C1 segment of cervical spinal cord (tissue), 14 donors: ENCODE measurements around the gene CDH13.

Source experiments
- DNase-seq, 14 donors: peaks; one replicate each; lab custom pipeline; 2025; lab: John Stamatoyannopoulos, UW

CDH13 gene

DNA sequence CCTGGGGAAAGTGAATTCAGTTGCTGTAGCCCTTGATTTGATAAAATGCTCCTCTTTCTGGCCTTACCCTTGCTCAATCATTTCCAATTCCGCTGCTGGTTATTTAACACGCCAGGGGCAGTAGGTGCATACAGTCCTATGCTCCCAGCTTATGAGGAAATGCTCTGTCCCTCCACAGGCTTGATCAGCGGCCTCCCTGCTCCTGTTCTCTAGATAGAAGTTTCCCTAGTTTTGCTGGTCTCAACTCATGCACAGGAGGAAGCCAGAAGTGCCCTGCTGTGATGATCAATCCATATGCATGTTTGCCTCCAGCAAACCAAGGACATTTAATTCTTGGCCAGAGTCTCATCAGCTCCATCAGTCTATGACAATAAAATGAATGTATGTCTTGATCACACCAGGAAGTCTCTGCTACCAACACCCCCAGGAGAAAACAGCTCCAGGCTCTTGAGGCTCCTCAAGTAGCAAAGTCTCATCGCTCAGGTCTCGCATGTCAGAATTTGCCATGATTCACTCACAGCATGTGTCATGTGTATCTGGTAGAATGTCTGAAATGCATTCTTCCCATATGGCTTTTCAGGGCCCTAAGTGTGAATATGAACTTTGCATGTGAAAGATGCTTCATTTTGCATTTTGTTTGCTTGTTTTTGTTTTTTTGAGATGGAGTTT lies 208.9 kb downstream of the CDH13 start:
- DNase-seq = no peak

DNA sequence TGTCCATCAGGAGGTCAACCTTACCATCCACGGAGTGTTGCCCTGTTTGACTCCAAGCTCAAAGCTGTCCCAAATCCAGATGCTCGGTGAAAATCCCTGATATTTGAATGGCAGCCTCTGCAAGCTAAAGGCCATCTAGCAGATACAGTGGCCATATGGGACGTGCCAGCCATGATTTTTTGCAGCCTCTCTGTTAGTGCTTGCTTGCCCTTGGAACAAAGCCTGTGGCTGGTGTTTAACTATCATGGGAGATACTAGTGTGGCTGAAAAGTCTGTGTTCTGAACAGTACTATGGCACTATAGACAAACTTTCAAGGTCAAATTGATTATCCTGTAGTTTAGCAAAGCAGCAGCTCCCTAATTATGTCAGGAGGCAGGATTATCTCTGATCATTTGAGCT lies 214.3 kb downstream of the CDH13 start:
- DNase-seq = no peak

DNA sequence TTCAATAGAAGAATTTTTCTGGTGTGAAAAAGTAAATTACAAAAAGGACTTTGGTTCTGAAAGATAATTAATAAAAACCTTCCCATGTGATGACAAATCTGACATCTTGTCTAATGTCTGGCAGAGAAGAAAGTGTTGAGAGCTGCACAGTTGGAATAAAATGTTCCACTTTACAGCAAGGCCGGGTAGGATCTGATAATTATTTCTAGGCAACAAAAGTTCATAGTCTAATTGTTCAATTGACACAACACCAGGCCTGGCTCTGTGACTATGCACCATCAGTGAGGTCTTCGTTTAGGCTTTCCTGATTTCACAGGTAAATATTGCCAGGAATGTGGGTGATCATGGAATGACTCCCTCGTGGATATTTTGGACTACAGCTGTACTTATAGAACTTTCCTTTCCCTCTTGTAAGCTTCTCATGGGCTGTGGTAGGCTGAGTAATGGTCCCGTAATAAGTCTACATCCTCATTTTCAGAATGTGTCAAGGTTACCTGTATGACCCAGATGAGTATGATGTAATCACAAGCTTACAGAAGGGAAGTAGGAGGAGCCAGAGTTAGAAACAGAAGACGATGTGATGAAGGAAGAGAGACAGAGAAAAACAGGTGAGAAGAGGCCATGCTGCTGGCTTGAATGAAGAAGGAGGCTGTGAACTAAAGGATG lies 217.0 kb downstream of the CDH13 start:
- DNase-seq = no peak

DNA sequence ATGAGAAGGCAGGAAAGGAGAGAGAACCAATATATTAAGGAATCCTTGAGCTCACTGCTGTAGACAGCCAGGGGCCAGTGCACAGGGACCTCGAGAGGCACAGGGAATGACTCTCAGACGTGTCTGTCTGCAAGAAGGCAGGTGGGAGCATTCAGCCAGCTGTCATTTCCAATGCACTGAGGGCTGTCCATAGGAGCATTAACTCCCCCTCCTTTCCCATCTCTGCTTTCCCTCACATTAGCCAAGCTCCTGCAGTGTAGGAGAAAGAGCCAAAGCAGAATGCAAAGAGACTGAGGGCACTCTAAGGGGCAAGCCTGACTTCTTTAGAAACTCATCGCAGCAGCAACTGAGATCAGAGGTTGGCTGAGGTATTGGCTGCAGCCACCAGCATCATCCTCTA lies 218.3 kb downstream of the CDH13 start:
- DNase-seq = no peak

DNA sequence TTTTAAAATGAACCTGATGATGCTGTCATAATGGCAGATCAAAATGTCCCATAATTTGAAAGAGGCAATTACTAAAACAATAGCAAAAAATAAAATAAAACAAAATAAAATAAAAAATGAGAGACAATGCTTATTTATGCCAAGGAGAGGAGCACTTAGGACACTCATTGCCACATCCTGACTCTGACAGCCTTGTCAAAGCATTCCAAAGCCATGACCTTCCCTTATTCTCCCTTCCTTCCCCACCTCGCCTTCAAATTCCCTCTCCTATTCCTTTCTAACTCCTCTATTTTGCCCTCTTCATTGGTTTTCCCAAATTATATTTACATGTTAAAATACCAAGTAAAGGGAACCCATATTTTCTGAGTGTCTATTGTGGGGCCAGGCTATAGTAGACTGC lies 220.0 kb downstream of the CDH13 start:
- no peak for DNase-seq

DNA sequence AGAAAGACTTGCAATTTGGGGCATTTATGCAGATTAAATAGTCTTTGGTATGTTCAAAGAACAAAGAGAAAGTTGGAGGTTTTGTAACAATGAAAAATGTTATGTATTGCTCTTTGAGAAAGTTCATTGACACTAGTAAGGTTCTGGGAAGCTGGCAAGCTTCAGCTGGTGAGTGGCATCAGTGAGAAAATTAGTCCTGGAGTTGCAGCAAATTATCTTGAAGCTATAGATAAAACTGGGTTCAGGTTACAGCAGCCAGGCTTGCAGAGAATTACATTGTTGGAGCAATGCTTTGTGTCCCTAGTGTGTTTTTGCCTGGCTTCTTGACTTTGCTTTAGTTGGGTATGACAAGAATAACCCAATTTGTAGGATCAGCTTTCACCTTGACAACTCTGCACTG lies 221.2 kb downstream of the CDH13 start:
- DNase-seq = no peak

DNA sequence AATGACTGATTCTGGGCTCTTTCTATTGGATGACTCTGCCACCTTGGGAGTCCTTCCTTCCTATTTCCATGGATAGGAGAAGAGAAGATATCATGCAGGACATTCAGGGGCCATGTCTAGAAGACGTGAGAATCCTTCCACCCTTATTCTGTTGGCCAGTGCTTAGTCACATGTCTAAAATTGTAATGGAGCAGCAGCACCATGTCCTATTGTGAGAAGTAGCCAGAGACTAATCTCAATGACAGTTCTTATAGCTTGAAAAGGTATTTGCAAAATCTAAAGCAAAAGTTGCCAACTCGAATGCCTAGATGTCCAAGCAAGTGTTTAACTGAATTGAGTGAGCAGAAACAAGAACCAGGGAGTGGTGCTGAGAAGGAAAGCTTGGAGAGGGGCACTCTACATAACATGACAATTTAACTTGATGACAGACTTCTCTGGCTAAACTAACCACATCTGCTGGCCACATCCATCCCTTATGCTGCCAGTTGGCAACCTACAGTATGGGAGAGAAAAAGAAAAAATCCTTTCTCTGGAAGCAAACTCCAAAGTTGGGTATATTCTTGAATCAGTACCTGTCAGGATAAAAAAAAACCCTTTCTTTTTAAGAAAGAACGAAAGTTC lies 225.7 kb downstream of the CDH13 start:
- no peak for DNase-seq

DNA sequence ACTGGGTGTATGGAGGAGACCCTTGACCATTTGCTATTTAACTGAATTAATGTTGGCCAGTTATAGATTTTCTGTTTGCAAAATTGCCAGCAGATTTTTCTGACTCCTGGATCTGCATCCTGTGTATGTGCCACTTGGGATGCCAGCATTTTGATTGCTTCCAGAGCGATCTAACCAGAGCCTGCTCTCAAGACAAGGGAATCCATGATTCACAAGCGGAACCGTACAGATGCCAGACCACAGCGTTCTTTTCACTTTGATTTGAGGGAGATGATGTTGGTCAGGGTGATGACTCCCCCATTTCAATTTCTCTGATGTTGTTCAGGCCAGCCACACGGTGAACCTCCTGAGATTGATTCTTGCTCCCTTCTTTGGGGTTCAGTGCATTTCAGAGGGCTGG lies 228.7 kb downstream of the CDH13 start:
- no peak for DNase-seq

DNA sequence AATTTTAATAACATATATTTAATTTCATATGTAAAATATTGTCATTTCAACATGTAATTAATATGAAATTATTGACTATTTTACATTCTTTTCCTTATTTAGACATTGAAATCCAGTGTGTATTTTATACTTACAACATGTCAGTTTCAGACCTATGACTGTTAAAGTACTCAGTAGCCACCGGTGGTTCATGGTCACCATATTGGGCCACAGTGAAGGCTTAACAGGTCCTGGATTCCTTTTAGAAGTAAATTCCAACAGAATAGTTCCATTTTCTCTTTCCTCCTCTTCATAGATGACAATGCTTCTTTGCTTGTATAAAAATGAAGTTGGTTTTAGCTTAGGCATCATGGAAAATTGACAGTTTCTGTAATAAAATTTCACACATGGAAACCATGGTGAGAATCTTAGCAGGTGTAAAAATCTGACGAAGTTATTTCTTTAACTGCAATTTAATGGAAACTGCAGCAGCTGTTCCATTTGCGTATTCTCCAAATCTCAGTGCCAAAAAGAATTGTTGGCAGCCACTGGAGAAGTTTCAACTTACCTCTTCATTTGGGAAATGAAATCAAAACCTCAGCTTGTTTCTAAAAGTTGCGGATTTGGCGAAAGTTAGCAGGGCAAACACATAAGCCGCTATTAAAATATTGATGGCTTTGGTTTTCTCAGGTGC lies 231.1 kb downstream of the CDH13 start:
- no peak for DNase-seq

DNA sequence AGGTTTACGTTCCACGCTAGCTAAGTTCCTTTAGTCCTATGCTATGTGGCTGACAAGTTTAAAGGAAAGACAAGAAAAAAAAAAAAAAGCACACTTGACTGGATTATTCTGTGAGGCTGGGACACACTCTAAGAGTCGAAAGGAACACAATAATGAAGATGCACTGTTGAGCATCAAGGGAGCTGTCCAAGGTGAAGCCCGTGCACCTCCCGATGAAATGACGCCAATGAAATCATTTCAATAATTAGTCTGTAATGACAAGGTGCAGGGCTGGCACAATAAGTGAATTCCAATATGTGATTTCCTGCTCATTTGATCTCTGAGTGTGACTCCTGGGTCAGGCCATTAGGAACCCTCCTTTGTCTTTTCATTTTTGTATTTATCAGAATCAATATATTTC lies 232.9 kb downstream of the CDH13 start:
- no peak for DNase-seq

DNA sequence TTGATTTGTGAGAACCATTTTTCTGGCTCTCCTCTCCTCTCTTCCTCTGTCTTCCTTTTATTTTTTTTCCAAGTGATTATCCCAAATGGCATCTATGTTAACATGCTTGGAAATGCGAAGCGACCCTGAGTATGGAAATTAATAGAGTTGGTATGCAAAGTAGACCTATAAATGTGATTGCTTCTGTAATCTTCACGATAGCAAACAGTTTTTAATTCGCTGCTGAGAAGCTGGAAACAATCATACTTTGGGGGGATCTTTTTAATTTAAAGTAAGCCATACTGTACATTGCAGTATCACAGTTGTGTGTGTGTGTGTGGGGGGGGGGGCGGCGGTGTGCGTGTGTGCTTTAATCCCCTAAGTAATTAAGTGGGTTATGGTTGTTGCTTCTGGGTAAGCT lies 233.3 kb downstream of the CDH13 start:
- DNase-seq = no peak

DNA sequence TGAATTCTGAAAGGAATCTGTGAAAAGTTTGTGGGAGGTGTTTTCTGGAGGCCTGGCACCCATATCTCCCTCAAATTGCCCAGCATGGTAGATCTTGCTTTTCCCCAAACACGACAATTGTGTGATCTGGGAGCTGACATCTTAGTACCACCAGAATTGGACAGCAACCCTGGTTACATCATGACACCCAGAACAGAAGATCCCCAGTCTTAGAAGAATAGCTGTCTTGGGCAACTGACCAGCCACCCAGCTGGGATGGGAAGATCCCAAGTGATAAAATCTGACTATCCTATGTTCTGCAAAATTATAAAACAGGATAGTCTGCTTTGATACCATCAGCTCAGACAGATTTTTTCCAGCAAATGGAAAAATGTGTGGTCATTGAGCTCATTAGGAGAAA lies 235.3 kb downstream of the CDH13 start:
- no peak for DNase-seq

DNA sequence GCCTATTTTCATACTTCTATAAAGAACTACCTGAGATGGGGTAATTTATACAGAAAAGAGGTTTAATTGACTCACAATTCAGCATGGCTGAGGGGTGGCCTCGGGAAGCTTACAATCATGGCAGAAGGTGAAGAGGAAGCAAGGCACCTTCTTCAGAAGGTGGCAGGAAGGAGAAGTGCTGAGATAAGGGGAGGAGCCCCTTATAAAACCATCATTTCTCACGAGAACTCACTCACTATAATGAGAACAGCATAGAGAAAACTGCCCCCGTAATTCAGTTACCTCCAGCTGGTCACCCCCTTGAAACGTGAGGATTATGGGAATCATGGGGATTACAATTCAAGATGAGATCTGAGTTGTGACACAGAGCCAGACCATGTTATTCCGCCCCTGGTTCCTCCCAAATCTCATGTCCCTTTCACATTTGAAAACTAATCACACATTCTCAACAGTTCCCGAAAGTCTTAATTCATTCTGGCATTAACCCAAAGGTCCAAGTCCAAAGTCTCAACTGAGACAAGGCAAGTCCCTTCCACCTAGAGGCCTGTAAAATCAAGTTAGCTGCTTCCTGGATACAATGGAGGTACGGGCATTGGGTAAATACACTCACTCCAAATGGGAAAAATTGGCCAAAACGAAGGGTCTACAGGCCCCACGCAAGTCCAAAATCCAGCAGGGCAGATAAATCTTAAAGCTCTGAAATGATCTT lies 237.7 kb downstream of the CDH13 start:
- no peak for DNase-seq

DNA sequence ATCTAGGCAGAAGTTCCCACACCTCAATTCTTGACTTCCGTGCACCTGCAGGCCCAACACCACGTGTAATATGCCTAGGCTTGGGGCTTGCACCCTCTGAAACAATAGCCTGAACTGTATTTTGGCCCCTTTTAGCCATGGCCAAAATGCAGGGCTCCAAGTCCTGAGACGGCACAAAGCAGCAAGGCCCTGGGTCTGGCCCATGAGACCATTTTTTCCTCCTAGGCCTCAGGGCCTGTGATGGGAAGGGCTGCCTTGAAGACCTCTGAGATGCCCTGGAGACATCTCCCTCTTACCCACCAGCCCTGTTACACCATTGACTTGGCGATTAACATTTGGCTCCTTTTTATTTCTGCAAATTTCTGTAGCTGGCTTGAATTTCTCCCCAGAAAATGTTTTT lies 238.6 kb downstream of the CDH13 start:
- DNase-seq = no peak

DNA sequence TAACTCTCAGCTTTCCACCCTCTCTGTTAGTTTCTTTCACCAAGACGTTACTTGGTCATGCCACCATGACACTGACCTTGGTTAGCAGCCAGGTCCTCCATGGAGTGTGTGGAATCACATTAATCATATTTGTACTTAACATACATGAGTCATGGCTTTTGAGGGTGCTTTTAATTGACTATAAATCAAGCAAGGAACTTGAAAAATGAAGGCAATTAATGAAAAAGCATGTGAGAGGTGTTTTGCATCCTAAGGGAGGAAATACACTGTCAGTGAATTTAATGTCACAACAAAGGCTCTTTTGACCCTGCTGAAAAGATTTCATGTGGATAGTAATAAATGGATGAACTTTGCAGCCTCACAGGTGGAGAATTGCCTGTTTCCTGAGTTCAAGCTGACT lies 240.7 kb downstream of the CDH13 start:
- DNase-seq = no peak

DNA sequence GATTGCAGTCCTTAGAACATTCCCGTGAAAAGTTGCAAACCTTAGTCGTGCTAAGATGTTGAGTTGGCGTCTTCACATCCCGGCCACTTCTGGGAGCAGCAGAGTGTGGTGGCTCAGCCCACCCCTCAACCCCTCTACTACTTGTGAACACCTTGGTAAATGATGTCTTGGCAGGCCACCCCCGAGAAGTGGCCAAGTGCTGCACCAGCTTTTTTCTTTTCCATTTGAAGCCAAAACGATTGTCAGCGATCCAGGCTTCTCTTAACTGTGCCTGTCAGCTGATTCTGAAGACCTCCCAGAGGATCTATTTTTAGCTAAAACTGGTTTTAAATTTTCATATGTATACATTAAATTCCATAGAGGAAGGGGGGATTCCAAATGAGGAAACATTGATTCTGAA lies 247.5 kb downstream of the CDH13 start:
- no peak for DNase-seq

DNA sequence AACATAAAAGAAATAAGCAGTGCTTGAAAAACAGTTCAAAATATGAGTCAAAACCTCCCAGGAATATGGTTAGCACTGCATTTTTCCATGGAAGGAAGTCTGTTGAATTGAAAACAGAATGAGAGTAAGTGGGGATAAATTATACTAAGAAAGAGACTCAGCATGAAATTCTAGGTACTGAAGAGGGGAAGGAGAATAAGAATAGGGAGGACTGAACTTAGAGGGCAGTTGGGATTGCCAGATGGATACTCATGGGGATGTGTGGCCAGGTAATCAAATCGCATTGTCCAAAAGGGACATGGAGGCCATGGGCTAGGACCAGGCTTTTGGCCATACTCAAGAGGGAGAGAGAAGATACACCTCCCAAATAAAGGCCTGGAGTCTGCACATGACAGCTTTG lies 247.9 kb downstream of the CDH13 start:
- DNase-seq = no peak

DNA sequence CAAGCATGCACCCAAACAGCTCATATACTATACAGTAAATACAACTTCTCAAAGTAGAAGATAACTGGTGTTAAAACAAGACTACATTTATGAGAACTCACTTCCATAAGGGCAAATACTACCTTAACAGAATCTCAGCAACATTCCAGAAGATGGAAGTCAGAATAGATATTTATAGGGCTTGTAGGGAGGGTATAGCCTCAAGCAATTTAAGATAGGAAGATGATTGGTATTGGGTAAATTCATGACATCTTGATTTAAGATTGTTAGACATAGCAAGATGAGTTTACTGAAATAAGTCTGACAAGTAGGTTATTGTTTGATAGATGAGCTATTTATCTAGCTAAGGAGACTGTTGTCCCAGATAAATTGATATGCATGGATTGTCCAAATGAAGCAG lies 250.2 kb downstream of the CDH13 start:
- DNase-seq = no peak

DNA sequence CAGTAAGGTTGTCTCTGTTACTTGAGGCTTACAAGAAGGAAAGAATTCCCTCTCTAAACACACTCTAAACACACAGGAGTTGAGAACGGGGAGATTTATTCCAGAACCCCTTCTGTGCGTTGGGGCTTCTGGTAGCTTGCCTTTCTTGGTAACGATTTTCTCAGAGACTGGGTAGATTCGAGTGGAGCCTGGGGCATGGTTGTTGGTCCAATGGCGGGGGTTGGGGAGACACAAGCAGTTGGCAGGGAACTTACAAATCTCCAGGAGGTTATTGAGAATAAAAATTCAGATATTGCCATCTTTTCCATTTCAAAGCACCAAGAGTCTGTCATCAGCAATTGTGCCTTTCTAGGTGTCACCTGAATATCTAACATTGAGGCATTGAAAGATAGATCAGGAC lies 251.7 kb downstream of the CDH13 start:
- DNase-seq = no peak

DNA sequence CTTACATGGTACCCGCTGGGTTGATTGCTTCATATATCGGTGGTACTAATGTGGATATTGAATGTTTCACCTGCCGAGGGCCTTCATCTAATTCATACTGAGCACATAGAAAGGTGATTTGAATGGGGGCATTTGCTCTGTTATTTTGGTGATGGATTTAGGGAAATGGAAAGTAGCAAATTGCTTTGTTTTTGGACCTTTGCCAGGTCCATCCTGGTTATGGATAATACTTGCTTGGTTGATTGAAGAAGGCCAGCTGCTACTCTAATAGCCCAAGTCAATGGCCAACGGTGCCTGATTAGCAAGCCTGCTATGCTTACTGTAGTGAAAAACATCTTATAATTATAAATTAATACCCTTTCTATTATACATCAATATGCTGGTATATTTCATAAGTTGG lies 253.6 kb downstream of the CDH13 start:
- no peak for DNase-seq

DNA sequence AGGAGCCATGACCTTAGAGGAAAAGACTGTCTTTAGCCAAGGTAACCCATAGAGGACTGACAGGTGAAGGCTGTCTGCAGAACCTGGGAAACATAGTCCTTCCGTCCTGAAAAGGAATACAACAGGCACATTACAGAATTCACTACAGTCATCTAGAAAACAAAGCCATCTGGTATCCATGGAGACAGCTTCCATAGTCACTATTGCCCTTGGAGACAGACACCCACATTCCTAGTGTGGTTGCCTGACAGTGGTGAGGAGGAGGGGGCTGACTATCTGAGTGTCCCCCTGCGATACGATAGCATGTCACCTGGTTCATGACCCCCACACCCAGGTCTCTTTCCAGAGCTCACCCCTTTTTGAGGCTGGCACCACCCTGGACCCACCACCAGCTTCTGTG lies 254.7 kb downstream of the CDH13 start:
- DNase-seq = no peak

DNA sequence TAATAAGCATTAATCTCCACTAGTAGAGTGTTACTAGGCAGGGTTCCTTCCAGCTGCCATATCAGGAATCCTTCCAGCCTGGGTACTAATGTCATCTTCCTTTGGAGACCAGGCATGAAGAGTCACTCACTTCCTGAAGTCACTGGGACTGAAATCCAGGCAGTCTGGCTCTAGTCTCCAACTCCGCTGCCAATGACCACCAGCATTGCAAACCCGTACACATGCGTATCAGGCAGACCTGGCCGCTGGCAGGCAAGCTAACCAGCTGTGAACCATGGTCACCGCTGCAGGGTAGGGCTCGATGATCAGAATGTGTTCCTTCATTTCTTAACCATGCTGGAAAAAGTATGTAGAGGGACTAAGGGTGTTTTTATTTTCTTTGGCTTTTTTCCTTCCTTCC lies 255.5 kb downstream of the CDH13 start:
- DNase-seq = no peak
